Stimulated activated effector memory CD8-positive, alpha-beta T cell treated with anti-CD3 and anti-CD28 coated beads, Interleukin-12 subunit alpha, Interleukin-12 subunit beta, amount 100 ng/mL, for 72 hours (primary cell): ENCODE data around the gene TBXT.
"Not testable (repeated sequence)": the region's sequence is repeated elsewhere in the genome, so short reads cannot be mapped to it uniquely, and the experiment has no call there.

Experiments
- ATAC-seq: fragments of 150-1000 bp; cut with Tn5 transposase; 2 replicates; pipeline ENCODE4 v1.10.0; 2021
- DNase-seq, 2 donors: peaks; one replicate each; pipeline ENCODE4 v3.0.0; 2021 to 2022; ENCODE audit warnings: low spot score in 2 of 2
- H3K27ac Mint-ChIP-seq: one replicate; pipeline ENCODE4 v1.8.0; 2022; ENCODE audit warnings: mild to moderate bottlenecking, mixed read lengths
- H3K36me3 Mint-ChIP-seq: one replicate; pipeline ENCODE4 v1.8.0; 2022; ENCODE audit warnings: mild to moderate bottlenecking, mixed read lengths
- H3K4me1 Mint-ChIP-seq: one replicate; pipeline ENCODE4 v1.8.0; 2022; ENCODE audit warnings: mixed read lengths
- H3K4me3 Mint-ChIP-seq: one replicate; pipeline ENCODE4 v1.8.0; 2022; ENCODE audit warnings: mild to moderate bottlenecking, mixed read lengths
- H3K9me3 Mint-ChIP-seq: one replicate; pipeline ENCODE4 v1.8.0; 2022; ENCODE audit warnings: mixed read lengths

The TBXT gene

GRCh38 chr6:166192136-166192535 is 24.5 kb upstream of the TBXT start:
- H3K27ac Mint-ChIP-seq = no peak overlapping the region
- no peak overlapping the region for H3K4me3 Mint-ChIP-seq
- DNase-seq (no peak), ATAC-seq (no peak)
- H3K9me3 Mint-ChIP-seq = no peaks in the 10 kb centered on the region
- no peaks in the 10 kb centered on the region for H3K4me1 Mint-ChIP-seq
- H3K36me3 Mint-ChIP-seq = no peaks in the 10 kb centered on the region

GRCh38 chr6:166179704-166180103 is 12.1 kb upstream of the TBXT start:
- H3K4me1 Mint-ChIP-seq = no peaks in the 10 kb centered on the region
- H3K36me3 Mint-ChIP-seq = no peaks in the 10 kb centered on the region
- no peak for ATAC-seq
- no peak overlapping the region for H3K27ac Mint-ChIP-seq
- H3K4me3 Mint-ChIP-seq = no peak overlapping the region
- no peak for DNase-seq
- no peaks in the 10 kb centered on the region for H3K9me3 Mint-ChIP-seq

GRCh38 chr6:166176106-166176505 is 8.5 kb upstream of the TBXT start:
- DNase-seq (no peak), ATAC-seq (no peak)
- Mint-ChIP-seq H3K9me3 (no peaks in the 10 kb centered on the region), H3K36me3 (no peaks in the 10 kb centered on the region), H3K4me3 (no peak overlapping the region), H3K4me1 (no peaks in the 10 kb centered on the region), H3K27ac (no peak overlapping the region)

- DNase-seq, H3K36me3 Mint-ChIP-seq, H3K4me1 Mint-ChIP-seq, H3K9me3 Mint-ChIP-seq, ATAC-seq, H3K4me3 Mint-ChIP-seq, H3K27ac Mint-ChIP-seq: not testable (repeated sequence)
Observed at GRCh38 chr6:166175093-166175492, 7.4 kb upstream of the TBXT start.

GRCh38 chr6:166174031-166174430 is 6.4 kb upstream of the TBXT start:
- ATAC-seq (no peak), DNase-seq (no peak)
- H3K4me3 Mint-ChIP-seq = no peak overlapping the region
- no peaks in the 10 kb centered on the region for H3K4me1 Mint-ChIP-seq
- H3K36me3 Mint-ChIP-seq = no peaks in the 10 kb centered on the region
- H3K27ac Mint-ChIP-seq = no peak overlapping the region
- H3K9me3 Mint-ChIP-seq = no peaks in the 10 kb centered on the region

GRCh38 chr6:166173281-166173951 is 5.8 kb upstream of the TBXT start:
- H3K27ac Mint-ChIP-seq = no peak overlapping the region
- H3K4me3 Mint-ChIP-seq = no peak overlapping the region
- H3K36me3 Mint-ChIP-seq = no peaks in the 10 kb centered on the region
- ATAC-seq = peak; percentile 42
- peaks cover 4% of the 10 kb centered on the region for H3K4me1 Mint-ChIP-seq
- H3K9me3 Mint-ChIP-seq = no peaks in the 10 kb centered on the region
- no peak for DNase-seq

- H3K4me1 Mint-ChIP-seq = peaks cover 8% of the 10 kb centered on the region
- DNase-seq (no peak), ATAC-seq (no peak)
- no peak overlapping the region for H3K4me3 Mint-ChIP-seq
- no peaks in the 10 kb centered on the region for H3K9me3 Mint-ChIP-seq
- H3K27ac Mint-ChIP-seq = no peak overlapping the region
- H3K36me3 Mint-ChIP-seq = no peaks in the 10 kb centered on the region
Observed at GRCh38 chr6:166172546-166172945, 4.9 kb upstream of the TBXT start.

GRCh38 chr6:166169549-166170421 is 2.1 kb upstream of the TBXT start:
- no peaks in the 10 kb centered on the region for H3K36me3 Mint-ChIP-seq
- no peak overlapping the region for H3K4me3 Mint-ChIP-seq
- H3K4me1 Mint-ChIP-seq = peaks cover 8% of the 10 kb centered on the region
- no peak for ATAC-seq
- H3K27ac Mint-ChIP-seq = no peak overlapping the region
- no peak for DNase-seq
- no peaks in the 10 kb centered on the region for H3K9me3 Mint-ChIP-seq

- DNase-seq = no peak
- no peaks in the 10 kb centered on the region for H3K36me3 Mint-ChIP-seq
- no peak overlapping the region for H3K27ac Mint-ChIP-seq
- H3K4me3 Mint-ChIP-seq = peak overlapping the region; percentile 63
- ATAC-seq = no peak
- no peaks in the 10 kb centered on the region for H3K9me3 Mint-ChIP-seq
- peaks cover 8% of the 10 kb centered on the region for H3K4me1 Mint-ChIP-seq
Observed at GRCh38 chr6:166168616-166169548, 1.2 kb upstream of the TBXT start.

GRCh38 chr6:166167258-166167731 is 356 bp downstream of the TBXT start:
- no peak for ATAC-seq

GRCh38 chr6:166166314-166167257 is 1.1 kb downstream of the TBXT start:
- DNase-seq (no peak), ATAC-seq (no peak)
- Mint-ChIP-seq H3K9me3 (no peaks in the 10 kb centered on the region), H3K27ac (no peak overlapping the region), H3K4me1 (peaks cover 8% of the 10 kb centered on the region), H3K36me3 (no peaks in the 10 kb centered on the region), H3K4me3 (no peak overlapping the region)

More at GRCh38 chr6:166167258-166167731, 356 bp downstream of the TBXT start:
- H3K9me3 Mint-ChIP-seq = no peaks in the 10 kb centered on the region
- no peak for DNase-seq
- H3K27ac Mint-ChIP-seq = no peak overlapping the region
- no peaks in the 10 kb centered on the region for H3K36me3 Mint-ChIP-seq
- H3K4me3 Mint-ChIP-seq = no peak overlapping the region
- peaks cover 8% of the 10 kb centered on the region for H3K4me1 Mint-ChIP-seq

GRCh38 chr6:166165558-166166313 is 1.9 kb downstream of the TBXT start:
- ATAC-seq = no peak
- H3K27ac Mint-ChIP-seq = no peak overlapping the region
- no peaks in the 10 kb centered on the region for H3K36me3 Mint-ChIP-seq

GRCh38 chr6:166162599-166163342 is 4.9 kb downstream of the TBXT start:
- no peaks in the 10 kb centered on the region for H3K4me1 Mint-ChIP-seq
- no peak overlapping the region for H3K4me3 Mint-ChIP-seq
- no peaks in the 10 kb centered on the region for H3K36me3 Mint-ChIP-seq
- no peaks in the 10 kb centered on the region for H3K9me3 Mint-ChIP-seq
- DNase-seq = no peak
- peak; percentile 63 for ATAC-seq
- no peak overlapping the region for H3K27ac Mint-ChIP-seq

More at GRCh38 chr6:166165558-166166313, 1.9 kb downstream of the TBXT start:
- no peak overlapping the region for H3K4me3 Mint-ChIP-seq
- no peak for DNase-seq
- no peaks in the 10 kb centered on the region for H3K9me3 Mint-ChIP-seq
- peaks cover 8% of the 10 kb centered on the region for H3K4me1 Mint-ChIP-seq
